ENCODE data around the gene OSBPL10. TPM values are rescaled to one million over a fixed set of nuclear protein-coding genes. Genes with fewer than 3 reads are reported as not detected.

The OSBPL10 gene
- total RNA-seq, 2 donors from 2014 or later: 23.8 to 33.6 TPM

DNA sequence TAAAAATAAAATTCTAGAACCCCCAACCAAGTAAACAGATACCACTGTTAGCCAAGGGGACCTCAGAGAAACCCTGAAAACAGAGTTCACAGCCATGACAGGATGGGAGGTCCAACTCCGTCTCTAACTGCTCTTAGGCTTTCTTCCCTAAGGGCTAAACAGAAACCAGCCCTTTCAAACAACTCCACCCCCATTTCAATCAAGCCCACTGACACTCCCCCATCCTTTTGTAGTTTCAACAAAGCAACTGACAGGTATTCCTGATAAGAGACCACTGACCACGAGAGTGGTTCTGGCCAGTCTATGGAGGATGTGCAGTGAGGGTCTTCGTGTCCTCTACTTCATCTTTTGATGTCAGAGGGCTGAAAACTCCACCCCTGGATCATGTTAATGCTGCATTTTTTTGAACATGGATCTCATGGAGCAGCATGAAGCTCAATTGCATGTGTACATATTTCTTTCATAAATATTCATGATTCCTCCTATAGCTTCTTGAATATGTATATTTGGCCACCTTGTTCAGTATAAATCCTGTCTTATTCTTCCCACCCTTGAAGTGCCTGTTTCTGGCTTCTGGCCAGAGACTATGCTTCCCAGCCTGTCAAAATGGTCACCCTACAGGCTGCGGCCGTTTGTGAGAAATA lies 222.6 kb downstream of the OSBPL10 start:
- H3K9me3 Mint-ChIP-seq: no peaks in the 10 kb centered on the region
- peaks cover 47% of the 10 kb centered on the region for H3K4me1 Mint-ChIP-seq
- no peak overlapping the region for H3K27ac Mint-ChIP-seq

DNA sequence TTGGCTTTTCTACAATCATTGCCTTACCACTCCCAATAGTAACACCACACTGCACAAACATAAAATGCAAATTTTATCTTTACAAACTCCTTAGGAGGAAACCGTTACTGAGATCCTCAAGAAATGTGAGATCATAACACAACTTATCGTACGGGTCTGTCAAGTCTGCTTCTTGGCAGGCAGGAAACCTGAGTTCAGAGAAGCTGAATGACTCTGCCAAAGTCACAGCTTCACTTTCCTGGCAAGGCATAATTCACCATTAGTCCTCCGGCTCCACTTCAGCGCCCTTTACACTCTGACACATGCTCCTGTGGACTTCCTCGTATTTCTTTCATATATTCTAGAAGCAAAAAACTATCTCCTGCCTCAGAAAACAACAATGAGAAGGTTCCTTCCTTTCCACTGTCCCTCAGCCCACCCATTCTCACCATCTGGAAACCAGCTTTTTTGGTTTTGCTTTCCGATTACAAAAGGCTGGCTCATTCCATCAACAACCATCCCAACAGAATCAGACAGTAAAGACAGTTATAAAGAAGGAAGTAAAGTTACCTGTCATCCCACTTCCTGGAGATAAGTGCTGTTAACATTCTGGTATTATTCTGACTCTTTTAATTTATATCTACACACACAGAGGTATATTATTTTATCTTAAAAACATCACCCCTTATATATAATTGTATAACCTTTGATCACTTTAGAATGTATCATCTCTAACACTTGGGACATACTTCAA lies 225.0 kb downstream of the OSBPL10 start:
- H3K4me1 ChIP-seq (ENCODE audit: control insufficient read depth, insufficient read depth, low read length): peaks cover 11% of the 10 kb centered on the region
- no peak overlapping the region for H3K4me3 ChIP-seq (ENCODE audit: low read length)
- no peak overlapping the region for H3K27ac ChIP-seq (ENCODE audit: low read depth, low read length)
- H3K27me3 ChIP-seq (ENCODE audit: control insufficient read depth, insufficient read depth, low read length, poor library complexity, severe bottlenecking): no peaks in the 10 kb centered on the region
- DNase-seq: no peak
- Mint-ChIP-seq H3K27ac (no peak overlapping the region), H3K27me3 (ENCODE audit: insufficient read depth) (no peaks in the 10 kb centered on the region), H3K36me3 (ENCODE audit: low read depth) (no peaks in the 10 kb centered on the region), H3K9me3 (no peaks in the 10 kb centered on the region), H3K4me1 (peaks cover 51% of the 10 kb centered on the region), H3K4me3 (no peak overlapping the region)
- H3K9ac ChIP-seq (ENCODE audit: extremely low read depth, low read length, poor library complexity, severe bottlenecking): no peak overlapping the region
- WGBS, 2 experiments (ENCODE audit: insufficient coverage in 1 of 2, insufficient read length in 1 of 2): 87 to 93% methylated on average over 6 to 7 of the region's 7 CpGs
- TF ChIP-seq, protein P1, sequence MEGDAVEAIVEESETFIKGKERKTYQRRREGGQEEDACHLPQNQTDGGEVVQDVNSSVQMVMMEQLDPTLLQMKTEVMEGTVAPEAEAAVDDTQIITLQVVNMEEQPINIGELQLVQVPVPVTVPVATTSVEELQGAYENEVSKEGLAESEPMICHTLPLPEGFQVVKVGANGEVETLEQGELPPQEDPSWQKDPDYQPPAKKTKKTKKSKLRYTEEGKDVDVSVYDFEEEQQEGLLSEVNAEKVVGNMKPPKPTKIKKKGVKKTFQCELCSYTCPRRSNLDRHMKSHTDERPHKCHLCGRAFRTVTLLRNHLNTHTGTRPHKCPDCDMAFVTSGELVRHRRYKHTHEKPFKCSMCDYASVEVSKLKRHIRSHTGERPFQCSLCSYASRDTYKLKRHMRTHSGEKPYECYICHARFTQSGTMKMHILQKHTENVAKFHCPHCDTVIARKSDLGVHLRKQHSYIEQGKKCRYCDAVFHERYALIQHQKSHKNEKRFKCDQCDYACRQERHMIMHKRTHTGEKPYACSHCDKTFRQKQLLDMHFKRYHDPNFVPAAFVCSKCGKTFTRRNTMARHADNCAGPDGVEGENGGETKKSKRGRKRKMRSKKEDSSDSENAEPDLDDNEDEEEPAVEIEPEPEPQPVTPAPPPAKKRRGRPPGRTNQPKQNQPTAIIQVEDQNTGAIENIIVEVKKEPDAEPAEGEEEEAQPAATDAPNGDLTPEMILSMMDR (conservative IDR thresholded peaks at IDR 0.05): no peak
- no peaks in the 10 kb centered on the region for H3K36me3 ChIP-seq (ENCODE audit: control insufficient read depth, insufficient read depth, low read length)
- peaks cover 7% of the 10 kb centered on the region for H3K9me3 ChIP-seq (ENCODE audit: control insufficient read depth, low read length)

More for the DNA sequence above, 222.6 kb downstream of the OSBPL10 start:
- Histone ChIP-seq H3K4me1 (ENCODE audit: control insufficient read depth, insufficient read depth, low read length) (peaks cover 15% of the 10 kb centered on the region), H3K36me3 (ENCODE audit: control insufficient read depth, insufficient read depth, low read length) (no peaks in the 10 kb centered on the region), H3K9me3 (ENCODE audit: control insufficient read depth, low read length) (peaks cover 7% of the 10 kb centered on the region), H3K9ac (ENCODE audit: extremely low read depth, low read length, poor library complexity, severe bottlenecking) (no peak overlapping the region), H3K4me3 (ENCODE audit: low read length) (no peak overlapping the region), H3K27ac (ENCODE audit: low read depth, low read length) (no peak overlapping the region), H3K27me3 (ENCODE audit: control insufficient read depth, insufficient read depth, low read length, poor library complexity, severe bottlenecking) (no peaks in the 10 kb centered on the region)
- H3K36me3 Mint-ChIP-seq (ENCODE audit: low read depth): no peaks in the 10 kb centered on the region
- DNase-seq: no peak
- no peaks in the 10 kb centered on the region for H3K27me3 Mint-ChIP-seq (ENCODE audit: insufficient read depth)
- 86 to 88% methylated on average over 2 to 5 of the region's 5 CpGs for WGBS, 2 experiments (ENCODE audit: insufficient coverage in 1 of 2, insufficient read length in 1 of 2)
- no peak overlapping the region for H3K4me3 Mint-ChIP-seq
- TF ChIP-seq, protein P1 (conservative IDR thresholded peaks at IDR 0.05): no peak

DNA sequence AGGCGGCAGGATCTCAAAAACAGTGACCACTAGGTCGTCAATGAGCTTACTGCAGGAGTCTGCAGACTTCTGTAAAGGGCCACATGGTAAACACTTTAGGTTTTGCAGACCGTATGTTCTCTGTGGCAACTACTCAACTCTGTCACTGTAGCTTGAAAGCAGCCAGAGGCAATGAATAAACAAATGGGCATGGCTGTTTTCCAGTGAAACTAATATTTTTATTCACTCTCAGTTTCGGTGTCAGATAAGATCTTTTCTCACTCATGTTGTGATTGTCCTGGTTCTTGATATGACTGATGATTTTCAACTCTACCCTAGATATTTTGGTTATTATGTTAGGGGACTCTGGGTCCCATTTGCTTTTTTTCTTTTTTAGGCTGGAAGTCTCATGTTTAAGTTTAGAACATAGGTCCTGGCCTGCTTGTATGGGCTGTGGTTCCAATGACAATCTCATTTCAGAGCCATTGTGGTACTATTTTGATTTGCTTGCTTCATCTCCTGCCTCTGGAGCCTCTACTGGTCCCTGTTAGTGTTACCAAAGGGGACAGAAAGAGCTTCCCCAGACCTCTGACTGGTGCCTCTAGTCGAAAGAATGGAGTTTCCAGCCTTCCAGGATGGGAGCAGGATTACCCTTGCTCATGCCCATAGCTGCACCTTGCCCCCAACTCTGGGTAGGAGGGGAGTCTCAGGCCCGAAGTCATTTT lies 226.3 kb downstream of the OSBPL10 start:
- Histone ChIP-seq H3K27me3 (ENCODE audit: control insufficient read depth, insufficient read depth, low read length, poor library complexity, severe bottlenecking) (no peaks in the 10 kb centered on the region), H3K9me3 (ENCODE audit: control insufficient read depth, low read length) (peaks cover 7% of the 10 kb centered on the region), H3K27ac (ENCODE audit: low read depth, low read length) (no peak overlapping the region), H3K4me1 (ENCODE audit: control insufficient read depth, insufficient read depth, low read length) (peaks cover 11% of the 10 kb centered on the region), H3K36me3 (ENCODE audit: control insufficient read depth, insufficient read depth, low read length) (no peaks in the 10 kb centered on the region), H3K9ac (ENCODE audit: extremely low read depth, low read length, poor library complexity, severe bottlenecking) (no peak overlapping the region), H3K4me3 (ENCODE audit: low read length) (no peak overlapping the region)
- Mint-ChIP-seq H3K9me3 (no peaks in the 10 kb centered on the region), H3K36me3 (ENCODE audit: low read depth) (no peaks in the 10 kb centered on the region), H3K27me3 (ENCODE audit: insufficient read depth) (no peaks in the 10 kb centered on the region), H3K27ac (no peak overlapping the region), H3K4me3 (no peak overlapping the region), H3K4me1 (peaks cover 48% of the 10 kb centered on the region)
- TF ChIP-seq, protein P1 (conservative IDR thresholded peaks at IDR 0.05): no peak
- 94 to 97% methylated on average over 4 to 6 of the region's 6 CpGs for WGBS, 2 experiments (ENCODE audit: insufficient coverage in 1 of 2, insufficient read length in 1 of 2)
- DNase-seq: no peak
